Stimulated activated CD4-positive, alpha-beta T cell treated with anti-CD3 and anti-CD28 coated beads, Interleukin-15, amount 100 ng/mL, for 24 hours (primary cell): Measurements from ENCODE around the gene IQSEC3.

ENCODE experiments used
- DNase-seq: peaks from one replicate; pipeline ENCODE4 v3.0.0-alpha.2; 2020

IQSEC3 gene

GRCh38 chr12:143964-144649, 77.5 kb downstream of the IQSEC3 start:
- DNase-seq: no peak

DNA sequence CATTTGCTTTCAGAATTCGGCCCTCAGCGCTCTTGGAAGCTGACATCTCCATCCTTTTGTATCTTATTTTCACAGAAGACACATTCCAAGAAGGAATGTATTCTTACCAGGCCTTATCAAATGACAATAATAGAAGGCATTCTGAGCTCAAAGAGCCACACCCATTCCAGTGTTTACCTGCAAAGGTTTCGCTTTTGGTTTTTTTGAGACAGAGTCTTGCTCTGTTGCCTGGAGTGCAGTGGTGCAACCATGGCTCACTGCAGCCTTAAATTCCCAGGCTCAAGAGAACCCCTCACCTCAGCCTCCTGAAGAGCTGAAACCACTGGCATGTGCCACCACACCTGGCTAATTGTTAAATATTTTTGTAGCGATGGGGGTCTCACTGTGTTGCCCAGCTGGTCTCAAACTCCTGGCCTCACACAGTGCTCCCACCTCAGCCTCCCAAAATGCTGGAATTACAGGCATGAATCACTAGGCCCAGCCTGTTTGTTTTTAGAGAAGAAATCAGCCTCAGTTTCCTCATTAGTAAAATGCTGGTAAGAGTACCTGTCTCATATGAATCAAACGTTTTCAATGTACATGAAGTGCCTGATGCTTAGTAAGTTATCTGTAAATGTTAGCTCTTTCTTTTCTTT, 78.2 kb downstream of the IQSEC3 start:
- DNase-seq: no peak

- DNase-seq: no peak
Measured at GRCh38 chr12:145369-145960, 78.9 kb downstream of the IQSEC3 start.

- DNase-seq: no peak
Measured at GRCh38 chr12:147242-147641, 80.7 kb downstream of the IQSEC3 start.

DNA sequence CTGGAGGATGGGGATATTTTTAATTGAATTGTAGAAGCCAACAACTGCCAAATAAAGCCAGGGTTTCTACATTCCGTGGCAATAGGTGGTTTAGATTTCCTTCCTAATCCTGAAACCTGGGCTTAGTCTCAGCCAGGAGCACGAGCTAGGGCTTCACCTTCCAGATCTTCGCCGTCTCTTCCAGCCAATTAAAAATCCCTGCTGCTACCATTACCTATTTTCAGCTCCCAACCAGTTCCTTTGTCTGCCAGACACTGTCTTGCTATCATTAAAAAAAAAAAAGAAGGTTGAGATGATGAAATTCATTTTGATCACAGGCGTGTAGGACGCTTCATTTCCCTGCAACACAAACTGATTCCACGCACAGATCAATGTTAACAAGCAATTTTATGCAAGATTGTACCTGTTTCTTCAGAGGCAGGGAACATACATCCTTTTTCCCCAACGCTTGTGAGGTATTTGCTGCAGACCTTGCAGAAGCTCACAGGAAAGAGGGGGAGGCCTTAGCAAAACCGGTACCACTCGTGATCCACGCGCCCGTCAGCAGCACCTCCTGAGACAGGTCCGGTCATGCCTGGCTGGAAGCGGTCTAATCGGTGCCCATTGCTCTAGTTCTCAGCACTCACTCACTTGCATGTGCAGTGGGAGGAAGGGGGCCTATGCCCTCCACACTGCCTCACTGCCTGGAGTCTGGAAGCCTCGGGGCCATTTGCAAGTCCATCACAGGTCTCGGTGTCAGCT, 82.3 kb downstream of the IQSEC3 start:
- DNase-seq: no peak

DNA sequence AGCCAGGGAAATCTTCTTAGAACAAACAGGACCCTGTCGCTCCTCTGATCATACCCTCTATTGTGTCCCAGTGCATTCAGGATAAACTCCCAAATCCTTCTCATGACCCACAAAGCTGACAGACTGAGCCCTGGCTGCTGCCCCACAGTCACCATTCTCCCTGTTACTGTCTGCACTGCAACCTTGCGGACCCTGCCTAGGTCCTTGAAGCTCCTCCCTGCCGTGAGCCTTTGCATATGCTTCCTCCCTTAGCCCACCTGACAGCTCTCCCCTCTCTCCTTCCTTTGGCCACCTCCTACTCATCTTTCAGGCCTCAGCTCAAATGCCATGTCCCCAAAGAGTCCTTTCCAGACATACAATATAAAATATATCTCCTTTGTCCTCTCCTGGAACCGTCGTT, 85.0 kb downstream of the IQSEC3 start:
- no peak for DNase-seq

DNA sequence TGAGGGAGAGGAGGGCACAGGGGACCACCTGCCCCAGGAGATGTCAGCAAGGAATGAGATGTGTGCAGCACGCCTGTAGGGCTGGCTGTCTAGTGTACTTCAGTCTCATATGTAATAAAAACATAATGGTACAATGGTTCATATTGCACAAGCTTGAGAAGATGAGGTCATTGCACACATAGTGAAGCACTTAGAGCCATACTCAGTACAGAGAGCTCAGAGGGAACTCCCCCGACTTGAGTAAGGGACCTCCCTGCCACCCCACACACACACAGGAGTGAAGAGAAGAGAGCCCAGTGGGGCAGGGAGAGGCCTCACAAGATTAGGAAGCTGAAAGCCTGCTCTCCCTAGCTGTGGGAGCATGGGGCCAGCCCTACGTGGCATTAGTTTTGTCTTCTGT, 85.9 kb downstream of the IQSEC3 start:
- no peak for DNase-seq

- DNase-seq: peak; percentile 78
Measured at GRCh38 chr12:153080-153746, 86.6 kb downstream of the IQSEC3 start.

GRCh38 chr12:154058-154457, 87.5 kb downstream of the IQSEC3 start:
- DNase-seq: no peak

GRCh38 chr12:155006-155405, 88.4 kb downstream of the IQSEC3 start:
- DNase-seq: no peak

DNA sequence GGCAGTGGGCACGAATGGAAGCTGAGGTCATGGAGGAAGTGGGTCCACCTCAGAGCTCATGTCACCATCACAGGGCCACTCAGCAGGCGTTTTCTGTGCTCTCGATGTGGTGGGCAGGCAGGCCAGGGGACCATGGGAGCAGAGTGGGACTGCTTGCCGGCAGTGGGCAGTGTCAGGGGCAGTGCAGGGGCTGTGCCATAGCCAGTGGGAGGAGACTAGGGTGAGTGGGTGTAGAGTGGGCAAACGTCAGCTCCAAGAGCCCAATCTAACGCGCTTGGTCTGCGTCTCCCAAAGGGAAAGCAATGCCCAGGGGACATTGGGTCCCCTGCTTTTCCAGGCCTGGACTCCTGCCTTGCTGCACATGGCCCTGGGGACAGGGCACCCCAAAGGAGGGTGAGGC, 89.1 kb downstream of the IQSEC3 start:
- DNase-seq: no peak

DNA sequence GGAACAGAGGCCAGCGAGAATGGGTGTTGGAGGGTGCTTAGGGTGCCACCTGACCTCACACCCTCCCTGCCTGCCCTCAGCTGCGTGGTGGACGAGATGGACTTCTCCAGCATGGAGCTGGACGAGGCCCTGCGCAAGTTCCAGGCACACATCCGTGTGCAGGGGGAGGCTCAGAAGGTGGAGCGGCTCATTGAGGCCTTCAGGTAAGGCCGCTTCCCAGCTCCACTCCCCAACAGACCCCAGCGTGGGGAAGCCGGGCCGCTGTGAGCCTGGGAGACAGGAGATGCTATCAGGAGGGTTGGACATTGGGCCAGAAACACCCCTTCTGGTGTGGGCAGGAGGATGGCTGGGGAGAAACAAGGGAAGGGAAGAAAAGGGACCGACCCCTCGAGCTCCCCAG, 90.4 kb downstream of the IQSEC3 start:
- DNase-seq: no peak

DNA sequence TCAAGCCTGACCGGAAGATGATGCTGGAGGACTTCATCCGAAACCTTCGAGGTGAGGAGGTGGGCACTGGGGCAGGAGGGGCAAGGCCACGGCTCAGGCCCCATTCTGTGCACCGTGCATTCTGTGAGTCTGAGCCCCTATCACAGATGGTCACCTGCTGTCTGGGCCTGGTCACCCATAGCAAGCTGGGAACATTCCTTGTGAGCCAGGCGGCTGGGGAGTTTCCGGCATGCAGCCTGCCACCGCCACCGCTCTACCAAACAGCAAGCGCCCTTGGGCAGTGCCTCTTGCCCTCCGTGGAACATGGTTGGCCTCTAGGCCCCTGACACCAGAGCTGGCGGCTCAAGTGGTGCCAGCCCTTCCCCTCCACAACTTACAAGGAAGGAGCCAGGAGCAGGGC, 91.1 kb downstream of the IQSEC3 start:
- no peak for DNase-seq

- DNase-seq: no peak
Measured at GRCh38 chr12:159156-159782, 92.7 kb downstream of the IQSEC3 start.

DNA sequence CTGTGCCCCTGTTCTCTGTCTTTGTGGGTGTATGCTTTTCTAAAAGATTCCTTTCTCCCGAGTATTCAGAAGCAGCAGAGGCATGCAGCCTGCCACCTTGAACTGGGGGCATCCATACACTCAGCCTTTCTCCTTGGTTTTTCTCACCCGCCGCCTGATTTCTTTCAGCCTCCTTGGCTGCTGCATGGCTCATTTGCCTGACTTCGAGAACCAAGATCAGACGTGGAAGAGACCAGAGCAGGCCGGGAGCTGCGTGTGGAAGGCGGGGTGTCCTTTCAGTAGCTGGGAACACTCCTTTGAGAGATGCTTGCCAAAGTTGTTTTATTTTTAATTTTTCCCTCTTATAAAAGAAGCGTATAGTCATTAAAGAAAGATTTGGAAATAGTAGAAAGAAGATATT, 94.3 kb downstream of the IQSEC3 start:
- no peak for DNase-seq

- DNase-seq: no peak
Measured at GRCh38 chr12:161823-162222, 95.3 kb downstream of the IQSEC3 start.

- DNase-seq: no peak
Measured at GRCh38 chr12:162467-163307, 96.1 kb downstream of the IQSEC3 start.

- DNase-seq: no peak
Measured at GRCh38 chr12:163406-163986, 96.9 kb downstream of the IQSEC3 start.

GRCh38 chr12:164207-164606, 97.6 kb downstream of the IQSEC3 start:
- no peak for DNase-seq

- no peak for DNase-seq
Measured at GRCh38 chr12:165862-166368, 99.3 kb downstream of the IQSEC3 start.

DNA sequence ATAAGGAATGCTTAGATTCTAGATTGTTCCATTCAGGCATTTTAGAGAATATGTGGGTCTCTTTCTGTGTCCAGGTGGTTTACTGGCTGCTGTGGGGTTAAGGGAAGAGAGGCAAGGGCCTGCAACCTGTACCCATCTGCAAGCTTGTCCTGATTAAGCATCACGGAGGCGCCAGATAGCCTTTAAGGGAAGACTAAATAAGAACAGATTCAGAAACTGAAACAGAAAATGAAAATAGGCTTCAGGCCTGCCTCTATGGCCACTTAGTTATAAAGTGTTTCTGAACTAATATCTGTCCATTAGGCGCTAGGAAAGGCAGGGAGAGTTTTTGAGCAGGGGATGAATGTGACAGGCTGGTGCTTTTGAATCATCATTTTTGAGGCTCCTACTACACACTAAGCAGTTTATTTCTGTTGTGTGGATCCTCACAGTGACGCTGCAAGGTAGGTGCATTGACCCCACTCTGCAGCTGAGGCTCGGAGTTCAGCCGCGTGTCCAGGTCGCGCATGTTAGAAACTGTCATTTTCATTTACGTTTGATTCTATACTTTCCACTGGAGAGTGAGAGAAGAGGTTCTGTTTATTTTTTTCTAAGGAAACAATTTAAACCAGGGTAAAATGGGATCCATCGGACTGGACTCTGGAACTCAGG, 100.0 kb downstream of the IQSEC3 start:
- no peak for DNase-seq
